ENCODE measurements around the gene CDKL5.

- TF ChIP-seq YY1 (IDR thresholded peaks at IDR 0.05; ENCODE audit: low read depth), result no peak
- TF ChIP-seq RAD21 (IDR thresholded peaks at IDR 0.05; ENCODE audit: low read depth), result no peak
- TF ChIP-seq REST (IDR thresholded peaks at IDR 0.05; ENCODE audit: low read depth), result no peak
- TF ChIP-seq EGR1 (IDR thresholded peaks at IDR 0.05), result no peak
- TF ChIP-seq NFIC (IDR thresholded peaks at IDR 0.05), result no peak
- TF ChIP-seq TCF12 (IDR thresholded peaks at IDR 0.05; ENCODE audit: low read depth), result no peak
- TF ChIP-seq CREB1 (IDR thresholded peaks at IDR 0.05; ENCODE audit: low read depth), result no peak
- TF ChIP-seq FOXM1 (IDR thresholded peaks at IDR 0.05; ENCODE audit: borderline replicate concordance, low read depth), result no peak
- TF ChIP-seq EP300 (IDR thresholded peaks at IDR 0.05; ENCODE audit: borderline replicate concordance), result no peak
- no peak for TF ChIP-seq CEBPB (IDR thresholded peaks at IDR 0.05)
- TF ChIP-seq MAX (IDR thresholded peaks at IDR 0.05), result no peak
- no peak for TF ChIP-seq USF1 (IDR thresholded peaks at IDR 0.05)
- TF ChIP-seq TAF1 (IDR thresholded peaks at IDR 0.05; ENCODE audit: low read depth), result no peak
These were observed 213.0 kb downstream of the CDKL5 start for GRCh38 chrX:18638398-18638797.
